Urinary bladder (tissue), 4 donors: ENCODE results near the gene TTC7B. TPM values are rescaled to one million over a fixed set of nuclear protein-coding genes. Genes with fewer than 3 reads are reported as not detected.

Source experiments
- DNase-seq: peaks from one replicate; pipeline ENCODE4 v3.0.0-alpha.2; 2015; ENCODE audit errors: extremely low spot score
- H3K27ac ChIP-seq: one replicate; pipeline ENCODE4 v1.5.1; 2013; ENCODE audit warnings: low read depth, mild to moderate bottlenecking, moderate library complexity
- H3K36me3 ChIP-seq: one replicate; pipeline ENCODE4 v1.6.1; 2013; ENCODE audit warnings: mild to moderate bottlenecking, moderate library complexity; ENCODE audit not compliant: insufficient read depth
- H3K4me1 ChIP-seq: one replicate; pipeline ENCODE4 v1.6.1; 2013; ENCODE audit warnings: mild to moderate bottlenecking, moderate library complexity; ENCODE audit not compliant: insufficient read depth
- H3K4me3 ChIP-seq: one replicate; pipeline ENCODE4 v1.5.1; 2013; ENCODE audit warnings: low read depth, low read length
- WGBS: extraction: QIAGEN DNeasy Blood & Tissue Kit; methylation state at CpG from one replicate; pipeline ENCODE4 v1.1.7; 2013; 5-methylcytosine and 5-hydroxymethylcytosine counted together
- polyA plus RNA-seq: library from polyadenylated mRNA; stranded (reverse); fragments of 200-250 nt; gene quantifications from one replicate; pipeline ENCODE4 v1.2.3, GENCODE V29; 2013
- total RNA-seq: library from RNA; depleted of rRNA; stranded (reverse); fragments of >200 nt; gene quantifications from one replicate; pipeline ENCODE4 v1.2.3, GENCODE V29; 2014
- donor health status: healthy with polysubstance abuse.
- donor health status: healthy.

The TTC7B gene
- total and polyA plus RNA-seq, 2 donors = 20.0 to 48.9 TPM

DNA sequence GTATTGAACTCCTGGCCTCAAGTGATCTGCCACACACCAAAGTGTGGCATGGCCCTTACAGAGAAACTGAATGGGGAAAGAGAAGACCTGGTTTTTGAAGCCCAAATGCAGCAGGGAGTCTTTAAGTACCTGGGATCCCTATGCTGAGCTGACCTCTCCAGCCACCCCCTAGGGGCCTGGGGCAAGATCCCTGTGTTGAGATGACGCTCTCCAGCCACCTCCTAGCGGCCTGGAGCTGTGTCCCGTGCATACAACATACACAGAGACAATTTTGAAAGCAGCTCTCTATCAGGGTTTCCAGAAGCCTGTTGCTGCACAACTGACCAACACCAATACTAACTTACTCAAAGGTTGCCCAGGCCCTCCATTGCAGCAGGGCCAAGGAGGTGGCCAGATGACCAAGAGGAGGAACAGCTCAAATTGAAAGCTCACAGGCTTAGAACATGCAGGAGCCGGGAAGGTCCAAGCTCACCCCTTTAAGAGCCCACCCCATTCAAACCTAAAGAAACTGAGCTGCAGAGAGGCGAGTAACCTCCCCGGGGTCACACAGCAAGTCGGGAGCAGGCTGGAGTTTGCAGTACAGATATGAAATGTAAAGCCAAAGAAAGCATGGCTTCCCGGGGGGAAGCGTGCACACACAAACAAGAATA, 31.5 kb downstream of the TTC7B start:
- whole genome bisulfite sequencing = 87% methylated on average over 9 of the region's 9 CpGs
- H3K4me3 ChIP-seq = no peak overlapping the region
- no peaks in the 10 kb centered on the region for H3K4me1 ChIP-seq
- H3K27ac ChIP-seq = no peak overlapping the region
- no peaks in the 10 kb centered on the region for H3K36me3 ChIP-seq
- no peak for DNase-seq

DNA sequence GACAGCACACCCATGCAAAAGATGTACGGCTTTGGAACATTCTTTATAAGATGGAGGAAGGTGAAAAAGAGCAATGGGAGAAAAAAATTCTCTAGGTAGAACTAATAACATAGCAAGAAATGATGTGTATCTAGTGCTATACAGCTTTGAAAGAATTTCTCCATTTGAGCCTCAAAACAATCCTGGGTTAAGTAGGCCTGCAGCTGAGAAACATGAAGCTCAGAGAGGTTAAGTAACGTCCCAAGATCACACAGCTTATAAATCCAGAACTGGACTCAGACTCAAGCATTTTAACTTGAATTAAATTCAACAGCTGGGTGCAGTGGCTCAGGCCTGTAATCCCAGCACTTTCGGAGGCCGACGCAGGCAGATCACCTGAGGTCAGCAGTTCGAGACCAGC, 32.9 kb downstream of the TTC7B start:
- no peaks in the 10 kb centered on the region for H3K4me1 ChIP-seq
- H3K4me3 ChIP-seq = no peak overlapping the region
- H3K36me3 ChIP-seq = no peaks in the 10 kb centered on the region
- WGBS = 97% methylated on average over 6 of the region's 6 CpGs
- no peak for DNase-seq
- no peak overlapping the region for H3K27ac ChIP-seq

DNA sequence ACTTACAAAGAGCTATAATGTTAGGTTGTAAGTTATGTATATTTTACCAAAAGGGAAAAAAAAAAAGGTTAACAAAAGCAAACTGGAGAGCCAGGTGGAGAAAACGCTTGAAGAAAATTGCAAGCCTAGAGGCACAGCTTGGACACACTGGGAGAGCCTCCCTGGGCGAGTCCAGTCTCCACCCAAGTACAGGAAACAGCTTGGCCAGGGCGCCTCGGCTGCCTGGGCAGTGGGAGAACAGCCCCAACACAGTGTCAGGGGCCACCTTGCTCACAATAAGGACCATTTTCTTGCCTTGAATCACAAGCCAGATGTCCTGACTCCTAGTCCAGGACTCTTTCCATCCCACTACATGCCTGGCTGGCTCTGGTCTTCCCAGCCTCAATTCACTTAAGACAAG, 33.3 kb downstream of the TTC7B start:
- Histone ChIP-seq H3K27ac (no peak overlapping the region), H3K4me3 (no peak overlapping the region), H3K36me3 (no peaks in the 10 kb centered on the region), H3K4me1 (no peaks in the 10 kb centered on the region)
- 89% methylated on average over 4 of the region's 4 CpGs for WGBS
- DNase-seq = no peak

DNA sequence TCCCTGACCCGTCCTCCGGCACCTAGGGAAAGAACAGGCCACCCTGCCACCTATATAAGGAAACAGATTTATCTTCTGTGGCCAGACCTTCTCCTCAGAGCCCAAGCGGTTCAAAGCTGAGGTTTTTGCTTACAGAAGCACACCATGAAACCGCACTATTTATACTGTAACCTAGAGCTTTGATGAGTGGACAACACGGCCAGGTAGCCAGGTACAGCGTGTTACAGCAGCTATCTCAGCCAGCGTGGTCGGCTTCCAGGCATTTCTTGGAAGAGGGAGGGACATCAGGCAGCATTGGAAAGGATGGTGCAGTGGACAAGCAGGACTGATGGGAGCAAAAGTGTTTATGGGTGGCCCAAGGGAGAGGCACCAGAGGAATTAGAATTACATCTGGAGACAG, 34.4 kb downstream of the TTC7B start:
- H3K36me3 ChIP-seq = no peaks in the 10 kb centered on the region
- H3K4me1 ChIP-seq = no peaks in the 10 kb centered on the region
- 88% methylated on average over 8 of the region's 8 CpGs for WGBS

DNA sequence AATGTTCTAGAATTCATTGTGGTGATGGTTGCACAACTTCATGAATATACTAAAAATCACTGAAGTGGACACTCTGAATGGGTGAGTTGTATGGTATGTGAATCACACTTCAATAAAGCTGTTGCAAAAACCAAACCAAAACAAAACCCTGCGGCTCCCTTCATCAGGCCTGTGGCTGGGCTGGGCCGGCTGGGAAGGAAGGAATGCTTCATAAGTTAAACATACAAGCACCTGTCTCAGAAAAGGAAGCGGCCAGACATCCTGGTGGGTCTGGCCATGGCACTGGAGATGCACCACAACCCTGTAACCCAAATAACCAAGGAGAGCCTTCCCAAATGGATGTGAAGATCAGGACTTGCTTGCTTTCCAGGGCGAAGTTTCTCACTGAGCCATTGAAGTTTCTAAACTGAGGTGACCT, 34.9 kb downstream of the TTC7B start:
- DNase-seq = no peak
- H3K27ac ChIP-seq = no peak overlapping the region
- no peaks in the 10 kb centered on the region for H3K36me3 ChIP-seq
- 89% methylated on average over 4 of the region's 4 CpGs for WGBS
- H3K4me1 ChIP-seq = no peaks in the 10 kb centered on the region
- no peak overlapping the region for H3K4me3 ChIP-seq

More for the DNA sequence above, 34.4 kb downstream of the TTC7B start:
- DNase-seq = no peak
- Histone ChIP-seq H3K4me3 (no peak overlapping the region), H3K27ac (no peak overlapping the region)

DNA sequence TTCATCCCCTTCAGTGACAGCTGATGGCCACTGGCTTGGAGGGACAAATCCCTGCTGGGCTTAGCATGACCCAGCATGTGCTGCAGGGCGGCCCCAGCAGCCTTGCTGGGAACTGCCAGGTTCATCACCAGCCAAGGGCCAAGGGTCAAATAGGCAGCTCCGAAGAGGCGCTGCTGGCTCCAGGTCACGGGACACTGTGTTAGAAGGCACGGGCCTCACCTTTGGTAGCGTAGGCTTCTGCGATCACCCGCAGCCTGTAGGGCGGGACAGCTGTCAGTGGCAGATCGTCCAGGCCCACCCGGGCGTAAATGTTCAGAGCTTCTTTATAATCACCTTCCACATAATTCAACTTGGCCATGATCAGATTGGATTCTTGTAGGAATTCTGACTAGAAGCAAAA, 35.7 kb downstream of the TTC7B start:
- Histone ChIP-seq H3K4me1 (no peaks in the 10 kb centered on the region), H3K36me3 (no peaks in the 10 kb centered on the region), H3K4me3 (no peak overlapping the region), H3K27ac (no peak overlapping the region)
- no peak for DNase-seq
- 90% methylated on average over 12 of the region's 12 CpGs for WGBS

DNA sequence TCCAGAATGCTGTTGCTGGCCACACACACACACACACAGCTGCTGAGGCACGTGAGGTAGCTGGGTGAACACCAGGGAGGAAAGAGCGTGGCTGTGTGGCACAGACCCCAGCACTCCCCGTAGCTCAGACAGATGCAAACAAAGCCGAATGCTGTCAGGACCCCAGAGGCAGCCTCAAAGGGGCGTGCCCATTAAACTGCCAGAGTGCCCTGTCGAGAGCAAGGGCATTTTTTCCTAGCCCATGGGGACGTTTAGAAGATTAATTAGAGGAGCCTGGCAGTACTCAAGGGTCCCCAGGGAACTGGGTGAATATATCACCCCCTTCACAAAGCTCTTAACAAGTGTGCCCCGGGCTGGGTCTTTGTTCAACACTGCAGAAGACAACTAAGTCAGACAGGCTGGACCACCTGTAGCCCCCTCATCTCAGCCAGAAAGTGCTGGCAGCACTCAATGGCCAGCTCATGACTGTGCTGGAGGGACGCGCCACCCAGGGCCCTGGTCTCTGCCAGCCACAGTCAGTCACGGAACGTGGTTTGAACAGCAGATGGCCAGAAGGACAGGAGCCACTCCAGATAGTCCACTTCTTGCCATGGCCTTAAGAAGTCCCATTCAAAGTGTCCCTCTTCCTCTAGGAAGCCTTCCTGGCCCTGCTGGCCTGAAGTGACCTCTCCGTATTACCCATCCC, 37.5 kb downstream of the TTC7B start:
- no peaks in the 10 kb centered on the region for H3K4me1 ChIP-seq
- H3K27ac ChIP-seq = no peak overlapping the region
- H3K36me3 ChIP-seq = no peaks in the 10 kb centered on the region
- DNase-seq = no peak
- H3K4me3 ChIP-seq = no peak overlapping the region
- 86% methylated on average over 13 of the region's 13 CpGs for WGBS

DNA sequence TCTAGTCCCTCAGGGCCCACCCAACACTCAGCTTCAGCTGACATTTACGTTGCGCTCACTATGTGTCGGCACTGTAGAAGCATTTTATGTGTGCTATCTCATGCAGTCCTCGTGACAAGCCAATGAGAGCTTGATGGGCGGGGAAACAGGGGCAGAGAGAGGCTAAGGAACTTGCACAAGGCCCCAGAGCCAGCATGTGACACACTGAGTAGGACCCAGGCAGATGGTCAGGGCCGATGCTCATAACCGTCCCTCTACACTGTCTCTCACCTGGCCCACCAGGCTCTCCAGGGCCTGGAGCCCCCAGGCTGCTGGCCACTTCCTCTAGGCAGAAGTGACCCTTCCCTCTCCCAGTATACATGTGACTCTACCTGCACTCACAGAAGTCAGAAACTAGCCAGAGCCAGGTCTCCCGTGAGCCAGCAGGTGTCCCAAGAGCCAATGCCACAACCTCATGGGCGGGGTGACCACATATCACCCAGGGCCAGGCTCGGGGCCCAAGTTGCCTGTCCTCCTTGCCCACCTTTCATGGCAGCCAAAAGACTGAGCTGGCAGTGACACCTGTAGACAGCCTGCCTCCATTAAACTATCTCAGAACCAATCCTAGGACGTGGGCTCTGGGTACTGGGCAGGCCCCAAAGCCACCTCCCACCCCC, 38.3 kb downstream of the TTC7B start:
- WGBS = 79% methylated on average over 11 of the region's 11 CpGs
- no peaks in the 10 kb centered on the region for H3K36me3 ChIP-seq
- H3K4me3 ChIP-seq = no peak overlapping the region
- no peak overlapping the region for H3K27ac ChIP-seq
- no peak for DNase-seq
- H3K4me1 ChIP-seq = no peaks in the 10 kb centered on the region

DNA sequence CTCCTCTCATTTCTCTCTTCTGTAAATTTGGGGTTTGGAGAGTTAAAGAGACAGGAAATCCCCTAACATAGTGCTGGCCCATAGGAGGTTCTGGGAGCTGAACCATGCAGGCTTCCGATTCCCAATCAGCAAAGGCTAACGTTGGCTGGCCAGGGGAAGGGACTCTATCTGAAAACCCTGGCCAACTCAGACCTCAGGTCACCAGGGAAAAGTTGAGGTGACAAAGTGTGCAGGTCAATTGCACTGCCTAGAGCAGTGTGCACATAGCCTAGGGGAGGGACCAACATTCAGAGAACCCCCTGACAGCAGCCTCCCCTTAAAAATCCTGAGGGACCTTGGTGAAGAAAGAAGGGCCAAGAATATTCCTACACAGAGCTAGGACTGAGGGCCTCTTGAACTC, 38.9 kb downstream of the TTC7B start:
- DNase-seq = no peak
- no peaks in the 10 kb centered on the region for H3K36me3 ChIP-seq

DNA sequence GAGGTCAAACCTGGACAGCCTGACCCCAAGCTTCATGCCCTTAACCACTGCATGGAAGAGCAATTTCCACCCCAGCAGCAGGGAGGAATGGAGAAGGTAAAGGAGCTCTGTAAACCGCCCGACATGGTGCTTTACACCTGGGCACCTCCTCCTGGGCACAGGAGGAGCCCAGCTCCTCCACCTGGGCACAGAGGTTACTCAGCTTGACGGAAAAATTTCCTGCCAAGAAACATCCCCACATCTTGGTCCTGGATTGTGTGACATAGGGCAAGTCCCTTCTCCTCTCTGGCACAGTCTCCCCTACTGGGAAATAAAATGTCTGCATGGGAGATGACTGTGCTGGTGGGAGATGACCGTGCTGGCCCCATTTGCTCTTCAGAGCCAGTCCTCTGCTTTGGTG, 40.8 kb downstream of the TTC7B start:
- Histone ChIP-seq H3K27ac (no peak overlapping the region), H3K4me3 (no peak overlapping the region), H3K4me1 (no peaks in the 10 kb centered on the region), H3K36me3 (no peaks in the 10 kb centered on the region)
- 98% methylated on average over 4 of the region's 4 CpGs for WGBS
- no peak for DNase-seq

More for the DNA sequence above, 38.9 kb downstream of the TTC7B start:
- H3K4me1 ChIP-seq = no peaks in the 10 kb centered on the region
- H3K27ac ChIP-seq = no peak overlapping the region
- no peak overlapping the region for H3K4me3 ChIP-seq
- 84% methylated on average over 2 of the region's 2 CpGs for WGBS

DNA sequence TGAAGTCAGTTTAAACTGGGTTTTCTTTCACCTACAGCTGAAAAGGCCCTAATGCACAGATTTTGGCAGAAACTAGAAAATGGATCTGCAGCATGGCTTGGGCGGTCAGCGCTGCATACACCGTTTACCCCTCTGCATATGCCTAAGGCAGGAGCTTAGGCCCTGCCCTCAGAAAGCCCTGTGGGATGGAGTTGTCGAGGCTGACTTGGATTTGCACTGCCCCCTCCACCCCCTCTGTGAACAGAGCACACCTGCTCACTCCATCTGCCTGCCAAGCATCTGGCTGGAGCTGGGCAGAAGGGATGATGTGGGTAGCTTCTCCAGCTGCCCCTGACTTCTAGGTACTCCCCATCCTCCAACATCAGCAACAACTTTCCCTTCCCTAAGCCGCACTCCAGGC, 41.9 kb downstream of the TTC7B start:
- Histone ChIP-seq H3K4me3 (no peak overlapping the region), H3K36me3 (no peaks in the 10 kb centered on the region), H3K4me1 (no peaks in the 10 kb centered on the region), H3K27ac (no peak overlapping the region)
- WGBS = 88% methylated on average over 5 of the region's 5 CpGs
- no peak for DNase-seq

DNA sequence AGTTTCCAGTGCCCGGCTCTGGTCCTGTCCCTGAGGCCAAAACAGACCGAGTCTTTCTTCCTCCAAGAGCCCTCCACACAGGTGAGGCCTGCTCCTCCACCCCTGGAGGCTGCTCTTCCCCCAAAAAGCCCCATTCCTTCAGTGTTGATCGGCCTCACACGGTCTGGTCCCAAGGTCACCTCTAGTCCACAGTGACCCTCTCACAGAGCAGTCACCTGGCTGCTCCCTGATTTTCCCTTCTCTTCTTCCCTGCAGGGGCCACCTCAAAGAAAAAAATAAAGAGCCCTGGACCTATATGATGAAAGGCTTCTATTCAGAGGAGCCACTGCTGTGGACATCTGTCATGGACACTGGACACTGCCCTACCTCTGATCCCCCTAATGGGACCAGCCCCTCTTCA, 42.5 kb downstream of the TTC7B start:
- DNase-seq = no peak
- Histone ChIP-seq H3K4me1 (no peaks in the 10 kb centered on the region), H3K36me3 (no peaks in the 10 kb centered on the region), H3K27ac (no peak overlapping the region), H3K4me3 (no peak overlapping the region)
- WGBS = 88% methylated on average over 4 of the region's 4 CpGs

DNA sequence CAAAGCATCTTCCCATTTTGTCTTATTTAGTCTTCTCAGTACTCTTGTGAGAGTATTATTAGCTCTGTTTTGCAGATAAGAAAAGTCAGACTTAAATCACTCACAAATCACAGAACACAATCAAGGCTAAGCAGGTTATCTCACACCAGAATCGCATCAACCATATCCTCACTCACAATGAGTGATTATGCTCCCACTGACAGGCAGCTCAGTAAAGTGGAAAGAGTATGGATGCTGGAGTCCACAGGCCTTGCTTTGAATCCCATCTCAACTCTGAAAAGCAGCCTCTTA, 43.1 kb downstream of the TTC7B start:
- no peaks in the 10 kb centered on the region for H3K36me3 ChIP-seq

DNA sequence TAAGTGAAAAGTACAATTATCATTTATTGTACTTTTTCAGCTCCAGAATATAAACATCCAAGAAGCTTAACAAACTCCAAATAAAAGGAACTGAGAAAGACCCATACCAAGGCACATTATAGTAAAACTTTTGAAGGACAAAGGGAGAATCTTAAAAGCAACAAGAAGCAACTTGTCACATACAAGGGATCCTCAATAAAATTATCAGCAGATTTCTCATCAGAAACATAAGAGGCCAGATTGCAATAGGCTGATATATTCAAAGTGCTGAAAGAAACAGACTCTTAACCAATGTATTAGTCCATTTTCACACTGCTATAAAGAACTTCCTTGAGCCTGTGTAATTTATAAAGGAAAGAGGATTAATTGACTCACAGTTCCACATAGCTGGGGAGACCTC, 48.3 kb downstream of the TTC7B start:
- H3K36me3 ChIP-seq = peaks cover 3% of the 10 kb centered on the region
- H3K27ac ChIP-seq = no peak overlapping the region
- H3K4me1 ChIP-seq = no peaks in the 10 kb centered on the region
- DNase-seq = no peak
- no peak overlapping the region for H3K4me3 ChIP-seq

More for the DNA sequence above, 43.1 kb downstream of the TTC7B start:
- DNase-seq = no peak
- Histone ChIP-seq H3K4me1 (no peaks in the 10 kb centered on the region), H3K4me3 (no peak overlapping the region), H3K27ac (no peak overlapping the region)
- WGBS = 63% methylated on average over 1 of the region's 1 CpG
